ENCODE results near the gene PHC2. TPM values are rescaled to one million over a fixed set of nuclear protein-coding genes. Genes with fewer than 3 reads are reported as not detected.

Gene PHC2
- total and polyA plus RNA-seq, 4 donors, result 79.9 to 311 (median 121) TPM

DNA sequence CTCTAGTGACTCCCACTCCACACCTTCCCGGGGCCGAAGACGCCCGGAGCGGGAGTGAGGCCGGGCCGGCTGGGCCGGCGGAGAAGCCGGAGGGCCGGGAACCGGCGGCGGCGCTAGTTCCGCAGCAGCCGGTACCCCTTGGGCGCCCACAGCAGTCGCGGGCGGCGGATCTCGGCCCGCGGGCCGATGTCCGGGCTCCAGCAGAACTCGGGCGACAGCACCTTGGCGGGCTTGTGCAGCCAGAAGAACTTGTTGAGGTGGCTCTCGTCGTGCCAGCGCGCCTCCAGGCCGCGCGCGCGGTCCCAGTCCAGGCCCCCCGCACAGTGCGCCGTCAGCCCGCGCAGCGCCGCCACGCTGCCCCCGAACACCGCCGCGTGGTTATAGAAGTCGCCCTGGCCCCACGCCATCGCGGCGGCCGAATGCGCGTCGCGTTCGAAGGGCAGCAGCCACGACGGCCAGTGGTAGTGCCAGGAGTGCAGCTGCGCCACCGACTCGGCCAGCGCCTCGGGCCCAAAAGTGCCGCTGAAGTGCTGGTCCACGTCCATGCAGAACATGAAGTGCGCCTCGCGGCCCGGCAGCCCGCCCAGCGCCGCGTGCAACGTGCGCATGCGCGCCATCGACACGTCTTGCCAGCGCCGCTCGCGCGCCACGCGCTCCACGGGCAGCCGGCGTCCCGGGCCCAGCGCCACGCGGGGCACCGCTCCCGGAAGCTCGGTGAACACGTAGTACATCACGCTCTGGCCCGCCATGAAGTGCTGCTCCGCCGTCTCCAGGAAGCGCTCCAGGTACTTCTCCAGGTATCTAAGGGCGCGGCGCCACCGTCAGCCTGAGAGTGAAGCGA is 124.0 kb downstream of the PHC2 start:
- Histone ChIP-seq H3K27ac (ENCODE audit: low read depth in 1 of 2, low read length in 1 of 2) (no peak overlapping the region), H3K4me1 (ENCODE audit: control insufficient read depth in 5 of 5, insufficient read depth in 5 of 5, low read length in 5 of 5) (peaks cover 0 to 16% (median 3%) of the 10 kb centered on the region in 5 donors), H3K4me3 (no peak overlapping the region), H3K27me3 (ENCODE audit: control insufficient read depth in 3 of 3, insufficient read depth in 3 of 3, low read length in 2 of 3) (peaks cover 0 to 3% (median 0%) of the 10 kb centered on the region in 3 donors), H3K9me3 (ENCODE audit: control insufficient read depth in 4 of 4, insufficient read depth in 3 of 4, low read length in 3 of 4) (no peaks in the 10 kb centered on the region), H3K36me3 (ENCODE audit: control insufficient read depth in 4 of 4, insufficient read depth in 4 of 4, low read length in 4 of 4) (no peaks in the 10 kb centered on the region), H3K9ac (ENCODE audit: insufficient read depth in 1 of 2, low read length in 2 of 2) (no peak overlapping the region)
- TF ChIP-seq CTCF (IDR thresholded peaks at IDR 0.05; ENCODE audit: control extremely low read depth, extremely low read depth), result no peak
- DNase-seq (peak; percentile 54 to 66 (median 66)), ATAC-seq (ENCODE audit: insufficient read depth, low FRiP score) (peak; percentile 25)
- 17 to 22% methylated on average over 85 to 113 of the region's 113 CpGs for WGBS, 2 donors

DNA sequence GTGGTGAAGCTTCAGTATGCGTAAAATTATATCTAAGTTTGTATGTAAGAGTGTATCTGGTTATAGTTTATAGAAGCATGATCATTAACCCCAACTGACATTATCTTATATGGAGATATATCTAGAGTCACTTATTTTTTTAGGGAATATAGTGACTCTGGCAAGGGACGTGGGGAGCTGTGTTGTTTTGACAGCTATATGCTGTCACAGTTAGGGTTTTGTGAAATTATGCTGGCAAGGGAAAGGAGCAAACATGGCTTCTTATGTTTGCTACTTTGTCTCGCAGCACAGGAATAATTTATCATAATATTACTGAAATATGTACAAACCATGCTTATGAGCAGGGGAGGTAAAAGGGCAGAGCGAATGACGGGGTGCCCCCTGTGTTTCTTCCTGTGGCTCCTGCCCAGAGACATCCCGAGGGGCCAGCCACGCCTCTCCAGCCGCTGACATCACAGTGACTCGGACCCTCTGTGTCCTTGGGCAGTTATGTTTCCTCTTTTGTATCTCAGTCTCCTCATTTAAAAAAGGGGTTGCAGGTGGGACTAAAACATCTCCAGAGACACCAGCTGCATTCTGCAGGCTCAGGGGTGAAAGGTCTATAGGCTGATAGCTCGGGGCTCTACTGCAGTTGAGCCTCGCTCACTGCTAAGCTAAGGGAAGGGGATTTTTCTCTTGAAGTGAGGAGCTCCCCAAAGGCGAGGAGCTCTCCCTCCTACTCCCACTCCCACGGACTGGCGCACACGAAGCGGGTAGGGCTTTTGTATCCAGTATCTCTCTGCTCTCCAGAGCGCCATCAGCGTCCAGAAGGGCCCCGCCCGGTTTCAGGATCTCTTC is 124.9 kb downstream of the PHC2 start:
- Histone ChIP-seq H3K36me3 (ENCODE audit: control insufficient read depth in 4 of 4, insufficient read depth in 4 of 4, low read length in 4 of 4) (no peaks in the 10 kb centered on the region), H3K9me3 (ENCODE audit: control insufficient read depth in 4 of 4, insufficient read depth in 3 of 4, low read length in 3 of 4) (no peaks in the 10 kb centered on the region), H3K9ac (ENCODE audit: insufficient read depth in 1 of 2, low read length in 2 of 2) (no peak overlapping the region), H3K4me1 (ENCODE audit: control insufficient read depth in 5 of 5, insufficient read depth in 5 of 5, low read length in 5 of 5) (peaks cover 4 to 20% (median 7%) of the 10 kb centered on the region in 5 donors), H3K27ac (ENCODE audit: low read depth in 1 of 2, low read length in 1 of 2) (no peak overlapping the region), H3K4me3 (no peak overlapping the region), H3K27me3 (ENCODE audit: control insufficient read depth in 3 of 3, insufficient read depth in 3 of 3, low read length in 2 of 3) (peaks cover 0 to 3% (median 0%) of the 10 kb centered on the region in 3 donors)
- DNase-seq, result peak in 2 of 3 donors; percentile 38 to 46
- no peak for TF ChIP-seq CTCF (IDR thresholded peaks at IDR 0.05; ENCODE audit: control extremely low read depth, extremely low read depth)
- no peak for ATAC-seq (ENCODE audit: insufficient read depth, low FRiP score)
- WGBS, 2 donors, result 53 to 64% methylated on average over 20 of the region's 20 CpGs

DNA sequence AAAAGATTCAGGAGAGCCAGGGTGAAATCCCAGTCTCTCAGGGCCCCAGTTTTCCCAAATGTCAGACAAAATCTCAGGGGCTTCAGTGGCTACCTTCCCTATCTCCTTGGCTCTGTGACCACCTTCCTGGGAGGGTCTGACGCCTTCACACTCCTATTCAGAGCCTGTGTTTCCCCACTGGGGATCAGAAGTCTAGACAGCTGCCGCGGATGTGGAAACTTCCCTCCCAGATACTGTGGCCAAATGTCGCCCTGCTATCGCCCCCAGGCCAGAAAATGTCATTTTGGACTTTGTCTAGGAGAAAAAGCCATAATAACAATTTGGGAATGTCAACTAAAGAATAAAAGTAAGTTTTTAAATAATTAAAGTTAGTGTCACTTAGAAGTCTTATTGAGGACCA is 125.9 kb downstream of the PHC2 start:
- no peak for DNase-seq
- peaks cover 5 to 31% (median 15%) of the 10 kb centered on the region in 5 donors for H3K4me1 ChIP-seq (ENCODE audit: control insufficient read depth in 5 of 5, insufficient read depth in 5 of 5, low read length in 5 of 5)

More for the DNA sequence above, 125.9 kb downstream of the PHC2 start:
- no peak for TF ChIP-seq CTCF (IDR thresholded peaks at IDR 0.05; ENCODE audit: control extremely low read depth, extremely low read depth)
- H3K4me3 ChIP-seq, result no peak overlapping the region
- ATAC-seq (ENCODE audit: insufficient read depth, low FRiP score), result no peak
- H3K27me3 ChIP-seq (ENCODE audit: control insufficient read depth in 3 of 3, insufficient read depth in 3 of 3, low read length in 2 of 3), result peaks cover 0 to 3% (median 0%) of the 10 kb centered on the region in 3 donors
- H3K9ac ChIP-seq (ENCODE audit: insufficient read depth in 1 of 2, low read length in 2 of 2), result no peak overlapping the region
- no peak overlapping the region for H3K27ac ChIP-seq (ENCODE audit: low read depth in 1 of 2, low read length in 1 of 2)
- no peaks in the 10 kb centered on the region for H3K9me3 ChIP-seq (ENCODE audit: control insufficient read depth in 4 of 4, insufficient read depth in 3 of 4, low read length in 3 of 4)
- 76 to 92% methylated on average over 5 of the region's 5 CpGs for WGBS, 2 donors
- H3K36me3 ChIP-seq (ENCODE audit: control insufficient read depth in 4 of 4, insufficient read depth in 4 of 4, low read length in 4 of 4), result no peaks in the 10 kb centered on the region

Data from lung (tissue), 12 donors.